T-cell (primary cell): ENCODE results near the gene DNAJC6. TPM values are rescaled to one million over a fixed set of nuclear protein-coding genes. Genes with fewer than 3 reads are reported as not detected.

ENCODE experiments used
- ATAC-seq, 4 experiments: fragments of 200-7000 bp in 3 of 4; fragments of 150-1000 bp in 1 of 4; cut with Tn5 transposase; replicated peaks in 1 of 4; 1 replicate in 3 of 4; 2 replicates in 1 of 4; pipeline ENCODE4 v1.10.0; 2021; ENCODE audit warnings: moderate library complexity in 3 of 4, mild to moderate bottlenecking in 2 of 4, moderate number of reproducible peaks in 1 of 4
- CTCF ChIA-PET, 2 donors: fragments of 300-600 bp; sonication (Branson Sonifier 250); formaldehyde crosslinking; loops; one replicate each; lab custom pipeline; 2022; ENCODE audit warnings: antibody characterized with exemption in 2 of 2; lab: Charles Lee
- POLR2A ChIA-PET, 2 donors: fragments of 300-600 bp; sonication (Branson Sonifier 250); formaldehyde crosslinking; loops; one replicate each; lab custom pipeline; 2022; ENCODE audit warnings: antibody characterized with exemption in 2 of 2; lab: Charles Lee
- DNase-seq, 35 experiments: peaks; one replicate each; pipeline versions ENCODE4 v3.0.0 to v3.0.0-alpha.2; 2013 to 2023
- H3K27ac ChIP-seq: one replicate; pipeline ENCODE4 v1.5.1; 2013; ENCODE audit warnings: low read length
- H3K27me3 ChIP-seq, 2 experiments: replicated peaks in 1 of 2; 1 replicate in 1 of 2; 2 replicates in 1 of 2; pipeline versions ENCODE4 v1.6.1 to v1.7.0; 2013; ENCODE audit warnings: low read length in 1 of 2, mixed read lengths in 1 of 2; ENCODE audit not compliant: control insufficient read depth in 2 of 2, insufficient read depth in 2 of 2; ENCODE audit errors: extremely low read depth in 1 of 2
- H3K36me3 ChIP-seq, 2 donors: 1 replicate in 1 of 2; 2 replicates in 1 of 2; pipeline versions ENCODE4 v1.6.1 to v1.7.0; 2013; ENCODE audit warnings: low read length in 1 of 2; ENCODE audit not compliant: control insufficient read depth in 2 of 2, insufficient read depth in 1 of 2; ENCODE audit errors: extremely low read depth in 1 of 2
- H3K4me1 ChIP-seq, 2 experiments: 1 replicate in 1 of 2; 2 replicates in 1 of 2; pipeline versions ENCODE4 v1.6.1 to v1.7.0; 2013; ENCODE audit warnings: low read length in 2 of 2, mixed read lengths in 1 of 2; ENCODE audit not compliant: insufficient read depth in 2 of 2, control insufficient read depth in 1 of 2; ENCODE audit errors: extremely low read depth in 1 of 2
- H3K4me3 ChIP-seq, 2 donors: 1 replicate in 1 of 2; 2 replicates in 1 of 2; pipeline versions ENCODE4 v1.5.1 to v1.7.0; 2013; ENCODE audit warnings: mild to moderate bottlenecking in 2 of 2, low read length in 1 of 2, moderate library complexity in 1 of 2; ENCODE audit not compliant: control insufficient read depth in 1 of 2; ENCODE audit errors: extremely low read depth in 1 of 2
- H3K9me3 ChIP-seq: 2 replicates; pipeline ENCODE4 v1.7.0; 2013
- H3K27ac Mint-ChIP-seq, 2 donors: one replicate each; pipeline ENCODE4 v1.8.0; 2020 to 2021; ENCODE audit warnings: mild to moderate bottlenecking in 2 of 2, mixed read lengths in 2 of 2
- H3K27me3 Mint-ChIP-seq, 2 donors: one replicate each; pipeline ENCODE4 v1.8.0; 2021 to 2022; ENCODE audit warnings: mixed read lengths in 2 of 2
- H3K36me3 Mint-ChIP-seq: one replicate; pipeline ENCODE4 v1.8.0; 2021; ENCODE audit warnings: mixed read lengths
- H3K4me1 Mint-ChIP-seq, 3 donors: one replicate each; pipeline ENCODE4 v1.8.0; 2020 to 2022; ENCODE audit warnings: mixed read lengths in 3 of 3, mild to moderate bottlenecking in 1 of 3
- H3K4me3 Mint-ChIP-seq, 3 donors: one replicate each; pipeline ENCODE4 v1.8.0; 2020 to 2022; ENCODE audit warnings: mild to moderate bottlenecking in 3 of 3, mixed read lengths in 3 of 3, moderate library complexity in 3 of 3
- H3K9me3 Mint-ChIP-seq, 3 donors: one replicate each; pipeline ENCODE4 v1.8.0; 2020 to 2022; ENCODE audit warnings: mixed read lengths in 3 of 3
- WGBS: methylation state at CpG from one replicate; pipeline ENCODE4 v1.1.5; 2013; ENCODE audit warnings: missing lambda C conversion rate; ENCODE audit not compliant: insufficient coverage; 5-methylcytosine and 5-hydroxymethylcytosine counted together
- total RNA-seq, 35 experiments: library from RNA in 6 of 35; stranded (reverse) in 6 of 35; fragments of 120-200 nt in 1 of 35; gene quantifications; one replicate each; pipeline versions ENCODE4 v1.2.1 to v1.2.4 and lab custom pipeline; 2013 to 2026

DNAJC6 gene
- total RNA-seq, 5 donors from 2014 or later (not counting 1 experiment from before 2014, with no cell fraction given) = 1.4 to 5.2 (median 2.4) TPM

GRCh38 chr1:65422241-65423203 lies 113.2 kb downstream of the DNAJC6 start:
- ChIA-PET CTCF (interaction anchor here in 1 of 2 donors (0.9 kb wide), 1 partner anchor 9 kb away, joined by 3 read pairs; no protein-coding TSS in a partner anchor), POLR2A (no interaction called here)
- no peak overlapping the region for H3K27ac Mint-ChIP-seq
- Histone ChIP-seq H3K9me3 (no peaks in the 10 kb centered on the region), H3K4me1 (peaks cover 3 to 17% of the 10 kb centered on the region in 2 experiments), H3K4me3 (no peak overlapping the region), H3K36me3 (peaks cover 0 to 13% of the 10 kb centered on the region in 2 donors), H3K27ac (no peak overlapping the region), H3K27me3 (no peaks in the 10 kb centered on the region)
- DNase-seq = peak in 1 of 35 experiments; percentile 3
- H3K9me3 Mint-ChIP-seq = no peaks in the 10 kb centered on the region
- H3K4me1 Mint-ChIP-seq = peaks cover 17 to 24% (median 22%) of the 10 kb centered on the region in 3 donors
- peaks cover 15% of the 10 kb centered on the region for H3K36me3 Mint-ChIP-seq
- ATAC-seq = no peak
- no peak overlapping the region for H3K4me3 Mint-ChIP-seq
- H3K27me3 Mint-ChIP-seq = no peaks in the 10 kb centered on the region
- WGBS = 94% methylated on average over 10 of the region's 12 CpGs

- no peak overlapping the region for H3K27ac ChIP-seq
- Mint-ChIP-seq H3K4me1 (peaks cover 17 to 21% (median 19%) of the 10 kb centered on the region in 3 donors), H3K4me3 (no peak overlapping the region), H3K27ac (peak overlapping the region in 1 of 2 donors; percentile 33), H3K27me3 (no peaks in the 10 kb centered on the region), H3K9me3 (no peaks in the 10 kb centered on the region), H3K36me3 (peaks cover 17% of the 10 kb centered on the region)
- no CpG with 5 or more reads among the region's 2 CpGs for WGBS
- peaks cover 3 to 17% of the 10 kb centered on the region in 2 experiments for H3K4me1 ChIP-seq
- ATAC-seq (no peak), DNase-seq (peak in 1 of 35 experiments; percentile 8)
- ChIA-PET CTCF (interaction anchor here in 1 of 2 donors (0.6 kb wide), 1 partner anchor 487 kb away, joined by 4 read pairs; no protein-coding TSS in a partner anchor), POLR2A (no interaction called here)
- no peaks in the 10 kb centered on the region for H3K9me3 ChIP-seq
- H3K27me3 ChIP-seq = no peaks in the 10 kb centered on the region
- no peak overlapping the region for H3K4me3 ChIP-seq
- peaks cover 0 to 19% of the 10 kb centered on the region in 2 donors for H3K36me3 ChIP-seq
These were observed 114.7 kb downstream of the DNAJC6 start for GRCh38 chr1:65423884-65424572.

- CTCF ChIA-PET = no interaction called here
- H3K9me3 Mint-ChIP-seq = no peaks in the 10 kb centered on the region
These were observed 115.2 kb downstream of the DNAJC6 start for GRCh38 chr1:65424573-65424889.

GRCh38 chr1:65425006-65425405 lies 115.7 kb downstream of the DNAJC6 start:
- Histone ChIP-seq H3K27me3 (no peaks in the 10 kb centered on the region), H3K9me3 (no peaks in the 10 kb centered on the region), H3K36me3 (peaks cover 0 to 21% of the 10 kb centered on the region in 2 donors), H3K4me1 (peaks cover 3 to 9% of the 10 kb centered on the region in 2 experiments), H3K4me3 (no peak overlapping the region), H3K27ac (no peak overlapping the region)
- CTCF ChIA-PET = no interaction called here
- H3K36me3 Mint-ChIP-seq = peaks cover 17% of the 10 kb centered on the region
- POLR2A ChIA-PET = interaction anchor here in 1 of 2 donors (0.6 kb wide), 1 partner anchor 892 kb away, joined by 5 read pairs; no protein-coding TSS in a partner anchor
- no peaks in the 10 kb centered on the region for H3K9me3 Mint-ChIP-seq
- no peak for ATAC-seq
- H3K27me3 Mint-ChIP-seq = no peaks in the 10 kb centered on the region
- no peak overlapping the region for H3K27ac Mint-ChIP-seq
- no peak overlapping the region for H3K4me3 Mint-ChIP-seq
- DNase-seq = no peak
- H3K4me1 Mint-ChIP-seq = peaks cover 11 to 20% (median 13%) of the 10 kb centered on the region in 3 donors
- no CpG with 5 or more reads among the region's 2 CpGs for WGBS

More at GRCh38 chr1:65424573-65424889, 115.2 kb downstream of the DNAJC6 start:
- no CpG with 5 or more reads among the region's 1 CpG for WGBS
- H3K4me1 ChIP-seq = peaks cover 3 to 12% of the 10 kb centered on the region in 2 experiments
- H3K27ac Mint-ChIP-seq = no peak overlapping the region
- H3K4me3 ChIP-seq = no peak overlapping the region
- ATAC-seq (no peak), DNase-seq (no peak)
- peaks cover 16 to 20% (median 16%) of the 10 kb centered on the region in 3 donors for H3K4me1 Mint-ChIP-seq
- no peak overlapping the region for H3K4me3 Mint-ChIP-seq
- H3K27ac ChIP-seq = no peak overlapping the region
- POLR2A ChIA-PET = no interaction called here
- no peaks in the 10 kb centered on the region for H3K9me3 ChIP-seq
- peaks cover 0 to 19% of the 10 kb centered on the region in 2 donors for H3K36me3 ChIP-seq
- no peaks in the 10 kb centered on the region for H3K27me3 Mint-ChIP-seq
- H3K36me3 Mint-ChIP-seq = peaks cover 17% of the 10 kb centered on the region
- no peaks in the 10 kb centered on the region for H3K27me3 ChIP-seq

GRCh38 chr1:65425697-65426096 lies 116.4 kb downstream of the DNAJC6 start:
- H3K36me3 Mint-ChIP-seq = peaks cover 17% of the 10 kb centered on the region
- peaks cover 10 to 20% (median 15%) of the 10 kb centered on the region in 3 donors for H3K4me1 Mint-ChIP-seq
- peaks cover 0 to 22% of the 10 kb centered on the region in 2 donors for H3K36me3 ChIP-seq
- WGBS = 100% methylated on average over 3 of the region's 3 CpGs
- no peaks in the 10 kb centered on the region for H3K9me3 ChIP-seq
- ATAC-seq = no peak
- DNase-seq = no peak
- H3K27me3 Mint-ChIP-seq = no peaks in the 10 kb centered on the region
- H3K4me1 ChIP-seq = peaks cover 3 to 9% of the 10 kb centered on the region in 2 experiments
- H3K27ac Mint-ChIP-seq = peak overlapping the region in 1 of 2 donors; percentile 23
- no peaks in the 10 kb centered on the region for H3K9me3 Mint-ChIP-seq
- POLR2A ChIA-PET = interaction anchor here in 1 of 2 donors (0.6 kb wide), 2 partner anchors 476 to 892 kb away, joined by 3 to 5 read pairs; no protein-coding TSS in a partner anchor
- no peak overlapping the region for H3K4me3 ChIP-seq
- CTCF ChIA-PET = no interaction called here
- no peaks in the 10 kb centered on the region for H3K27me3 ChIP-seq
- no peak overlapping the region for H3K27ac ChIP-seq
- no peak overlapping the region for H3K4me3 Mint-ChIP-seq

- POLR2A ChIA-PET = interaction anchor here in 1 of 2 donors (0.6 kb wide), 1 partner anchor 542 kb away, joined by 3 read pairs; no protein-coding TSS in a partner anchor
- Mint-ChIP-seq H3K9me3 (no peaks in the 10 kb centered on the region), H3K27me3 (no peaks in the 10 kb centered on the region)
These were observed 119.7 kb downstream of the DNAJC6 start for GRCh38 chr1:65429078-65429477.

More at GRCh38 chr1:65429078-65429477, 119.7 kb downstream of the DNAJC6 start:
- Mint-ChIP-seq H3K27ac (peak overlapping the region in 1 of 2 donors; percentile 4), H3K4me1 (peaks cover 7 to 32% (median 13%) of the 10 kb centered on the region in 3 donors), H3K4me3 (no peak overlapping the region), H3K36me3 (peaks cover 27% of the 10 kb centered on the region)
- Histone ChIP-seq H3K9me3 (no peaks in the 10 kb centered on the region), H3K27me3 (no peaks in the 10 kb centered on the region), H3K36me3 (peaks cover 0 to 26% of the 10 kb centered on the region in 2 donors), H3K4me3 (no peak overlapping the region), H3K4me1 (no peaks in the 10 kb centered on the region), H3K27ac (no peak overlapping the region)
- CTCF ChIA-PET = interaction anchor here (1.0 to 2.0 kb wide), 6 partner anchors 9 to 259 kb away, joined by 3 to 8 read pairs (median 4); partner anchors contain the start of genes LEPR (in 1 of the 2) and LEPROT (in 1 of the 2)
- no peak for DNase-seq
- ATAC-seq = no peak
- WGBS = 95% methylated on average over 2 of the region's 2 CpGs
